Dermis blood vessel endothelial cell (primary cell): ENCODE data around the gene HSF5. TPM values are rescaled to one million over a fixed set of nuclear protein-coding genes. Genes with fewer than 3 reads are reported as not detected.
"Not testable (repeated sequence)": the region's sequence is repeated elsewhere in the genome, so short reads cannot be mapped to it uniquely, and the experiment has no call there.

Source experiments
- DNase-seq: peaks from one replicate; pipeline ENCODE4 v3.0.0; 2010
- total RNA-seq: library from RNA; depleted of rRNA; stranded (reverse); fragments of >200 nt; gene quantifications from 2 replicates; pipeline ENCODE4 v1.2.3, GENCODE V29; 2014

Gene HSF5
- total RNA-seq, 1 donor from 2014 or later = 0.17 TPM

GRCh38 chr17:58412064-58412703 is 76.0 kb downstream of the HSF5 start:
- no peak for DNase-seq

GRCh38 chr17:58411408-58411894 is 76.8 kb downstream of the HSF5 start:
- no peak for DNase-seq

- no peak for DNase-seq
Measured at GRCh38 chr17:58410714-58411407, 77.3 kb downstream of the HSF5 start.

GRCh38 chr17:58409432-58409831 is 78.8 kb downstream of the HSF5 start:
- DNase-seq = no peak

- no peak for DNase-seq
Measured at GRCh38 chr17:58403311-58403710, 84.9 kb downstream of the HSF5 start.

GRCh38 chr17:58402679-58403078 is 85.5 kb downstream of the HSF5 start:
- DNase-seq = no peak

- no peak for DNase-seq
Measured at GRCh38 chr17:58402047-58402446, 86.2 kb downstream of the HSF5 start.

- DNase-seq = no peak
Measured at GRCh38 chr17:58401287-58401686, 86.9 kb downstream of the HSF5 start.

GRCh38 chr17:58400826-58401225 is 87.4 kb downstream of the HSF5 start:
- no peak for DNase-seq

GRCh38 chr17:58399974-58400373 is 88.2 kb downstream of the HSF5 start:
- DNase-seq = no peak

GRCh38 chr17:58398574-58399266 is 89.5 kb downstream of the HSF5 start:
- DNase-seq = no peak

GRCh38 chr17:58397421-58397820 is 90.8 kb downstream of the HSF5 start:
- DNase-seq = not testable (repeated sequence)

- DNase-seq = no peak
Measured at GRCh38 chr17:58396173-58396572, 92.0 kb downstream of the HSF5 start.

- DNase-seq = no peak
Measured at GRCh38 chr17:58394534-58395223, 93.5 kb downstream of the HSF5 start.

GRCh38 chr17:58391302-58391984 is 96.8 kb downstream of the HSF5 start:
- peak; percentile 85 for DNase-seq

- no peak for DNase-seq
Measured at GRCh38 chr17:58390884-58391283, 97.3 kb downstream of the HSF5 start.

- DNase-seq = no peak
Measured at GRCh38 chr17:58388302-58389190, 99.7 kb downstream of the HSF5 start.

- DNase-seq = no peak
Measured at GRCh38 chr17:58387834-58388233, 100.4 kb downstream of the HSF5 start.

- no peak for DNase-seq
Measured at GRCh38 chr17:58386708-58387107, 101.5 kb downstream of the HSF5 start.

GRCh38 chr17:58385359-58385899 is 102.8 kb downstream of the HSF5 start:
- no peak for DNase-seq

- no peak for DNase-seq
Measured at GRCh38 chr17:58384897-58385296, 103.3 kb downstream of the HSF5 start.
